Pulmonary artery endothelial cell (primary cell): Measurements from ENCODE around the gene MAFG. TPM values are rescaled to one million over a fixed set of nuclear protein-coding genes. Genes with fewer than 3 reads are reported as not detected.

Source experiments
- DNase-seq: peaks from one replicate; pipeline ENCODE4 v3.0.0-alpha.2; 2011; ENCODE audit warnings: low read depth, low spot score
- total RNA-seq: library from RNA; depleted of rRNA; stranded (reverse); fragments of >200 nt; gene quantifications from 2 replicates; pipeline ENCODE4 v1.2.3, GENCODE V29; 2014

MAFG gene
- 18.3 and 24.2 TPM in 2 replicates for total RNA-seq

DNA sequence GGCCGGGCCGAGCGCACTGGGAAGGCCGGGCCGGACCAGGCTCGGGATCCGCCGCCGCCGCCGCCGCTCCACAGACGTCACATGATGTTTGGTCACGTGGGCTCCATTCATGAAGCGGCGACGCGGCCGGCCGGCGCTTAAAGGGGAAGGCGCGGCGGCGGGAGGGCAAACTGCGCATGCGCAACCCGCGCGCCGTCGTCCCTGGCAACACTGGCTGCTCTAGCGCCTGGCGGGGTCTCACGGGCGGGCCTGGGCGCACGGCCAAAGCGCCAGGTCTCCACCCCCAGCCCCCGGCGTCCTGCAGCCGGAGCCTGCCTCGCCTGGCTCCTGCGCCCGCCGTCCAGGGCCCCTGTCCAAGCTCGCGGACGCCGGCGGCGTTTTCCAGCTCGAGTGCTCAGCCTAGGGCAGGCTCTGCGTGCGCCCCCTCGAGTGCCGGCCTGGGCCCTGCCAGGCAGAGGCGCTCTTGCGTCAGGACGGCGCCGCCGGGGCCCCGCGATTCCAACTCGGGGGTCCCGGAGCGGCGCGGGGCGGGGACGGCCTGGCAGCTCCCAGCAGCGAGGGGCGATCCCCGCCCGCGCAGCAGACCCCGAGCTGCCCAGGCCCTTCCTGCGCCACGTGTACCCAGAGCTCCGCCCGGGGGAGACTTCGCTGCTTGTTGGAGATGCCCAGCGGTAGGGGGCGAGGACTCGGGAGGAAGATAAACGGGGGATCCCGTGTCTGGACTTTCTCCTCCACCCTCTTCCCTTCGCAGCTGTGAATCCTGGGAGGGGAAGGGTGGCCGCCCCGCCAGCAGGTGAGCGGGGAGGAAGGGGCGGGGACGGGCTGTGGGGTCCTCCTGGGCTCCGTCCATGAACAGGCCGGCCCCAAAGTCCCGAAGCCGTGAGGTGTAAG is at the start of gene MAFG:
Gene MAFG (minus strand): TSS at position 83 of the 891 bp plus-strand sequence. CDS start 4,550 bp downstream, outside the sequence.
- DNase-seq, result peak; percentile 69

DNA sequence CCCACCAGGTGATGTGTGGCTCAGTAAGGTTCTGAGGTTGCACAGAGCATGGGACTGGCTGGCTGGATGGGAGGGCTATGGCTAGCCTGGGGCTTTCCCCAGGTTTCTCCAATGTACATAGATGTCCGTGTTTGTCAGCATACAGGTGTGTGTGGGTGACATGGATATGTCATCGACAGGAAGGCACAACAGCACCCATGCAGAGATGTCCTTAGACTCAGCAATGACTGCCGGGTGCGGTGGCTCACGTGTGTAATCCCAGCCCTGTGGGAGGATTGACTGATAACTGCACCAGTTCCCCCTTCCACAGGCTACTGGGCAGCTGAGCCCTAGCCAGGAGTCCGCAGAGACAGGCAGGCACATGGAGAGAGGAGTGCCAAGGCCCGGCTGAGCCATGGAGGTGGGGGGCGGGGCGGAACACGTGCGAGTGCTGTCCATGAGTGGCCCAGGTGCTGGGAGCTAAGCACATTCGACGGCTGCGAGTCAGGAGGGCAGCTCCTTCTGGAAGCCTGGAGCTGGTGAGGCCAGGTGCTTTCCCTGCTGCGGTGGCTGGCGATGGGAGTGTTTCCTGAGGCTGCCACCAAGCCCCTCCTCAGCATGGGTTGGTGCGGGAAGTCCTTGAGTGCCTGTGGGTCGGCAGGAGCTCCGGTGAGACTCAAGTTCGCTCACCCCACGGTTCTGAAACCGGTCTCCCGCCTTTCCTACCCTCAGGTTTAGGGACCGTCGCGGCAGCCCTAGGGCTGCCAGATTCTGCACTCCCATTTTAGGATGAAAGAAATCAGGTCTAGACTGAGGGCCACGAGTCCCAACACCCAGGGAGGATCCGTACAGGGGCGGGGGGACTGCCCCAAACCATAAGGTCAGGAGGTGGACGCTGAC is 49.0 kb upstream of the MAFG start:
- no peak for DNase-seq

DNA sequence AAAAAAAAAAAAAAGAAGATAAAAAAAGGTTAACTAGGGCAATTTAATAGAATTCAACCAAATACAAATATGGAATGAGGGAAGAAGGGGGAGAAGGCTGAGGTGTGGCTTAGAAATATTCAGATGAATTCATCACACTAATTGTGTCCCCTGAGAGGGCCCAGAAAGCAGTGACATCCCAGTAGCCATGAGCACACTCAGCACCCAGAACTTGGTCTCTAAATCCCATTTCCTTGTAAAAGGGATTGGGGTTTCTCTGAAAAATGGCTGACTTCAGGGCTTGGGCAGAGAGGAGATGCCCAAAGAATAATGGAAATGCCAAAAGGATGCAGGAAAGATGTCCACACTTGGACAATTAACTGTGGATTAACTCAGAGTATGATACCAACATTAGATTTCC is 45.9 kb upstream of the MAFG start:
- DNase-seq, result no peak

DNA sequence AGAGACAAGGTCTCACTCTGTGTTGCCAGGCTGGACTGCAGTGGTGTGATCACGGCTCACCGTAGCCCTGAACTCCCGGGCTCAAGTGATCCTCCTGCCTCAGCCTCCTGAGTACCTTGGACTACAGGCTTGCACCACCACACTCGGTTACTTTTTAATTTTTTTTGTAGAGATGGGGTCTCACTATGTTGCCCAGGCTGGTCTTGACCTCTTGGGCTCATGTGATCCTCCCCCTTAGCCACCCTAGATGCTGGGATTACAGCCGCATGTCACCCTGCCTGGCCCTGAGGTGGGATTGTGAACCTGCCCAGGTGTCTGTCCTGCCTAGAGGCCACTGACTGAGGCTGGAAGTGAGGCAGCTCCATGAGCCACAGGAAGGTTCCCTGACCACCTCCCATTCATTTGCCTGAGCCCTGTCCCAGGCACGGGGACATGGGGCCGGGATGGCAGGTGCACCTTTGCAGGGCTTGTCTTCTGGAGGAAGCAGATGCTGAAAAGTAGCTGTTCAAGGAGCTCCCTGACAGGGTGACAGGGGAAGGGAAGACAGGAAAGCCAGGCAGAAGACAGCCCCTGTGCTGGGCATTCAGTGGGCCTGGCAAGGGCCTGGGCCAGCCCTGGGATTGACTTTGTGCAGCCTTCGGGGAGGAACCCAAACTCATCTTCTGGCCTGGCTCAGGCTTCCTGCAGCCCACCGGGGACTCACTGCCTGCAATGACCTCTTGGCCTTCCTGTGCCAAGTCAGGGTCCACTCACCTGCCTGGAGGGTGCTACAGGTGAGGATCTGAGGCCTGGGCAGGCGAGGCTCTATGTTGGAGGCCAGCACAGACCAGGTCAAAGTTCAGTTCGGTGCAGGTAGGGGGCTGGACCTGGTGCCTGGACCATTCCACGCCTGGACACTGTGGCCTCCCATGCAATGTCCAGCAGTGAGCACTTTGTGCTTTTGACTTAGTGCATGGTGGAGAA is 41.6 kb upstream of the MAFG start:
- no peak for DNase-seq

DNA sequence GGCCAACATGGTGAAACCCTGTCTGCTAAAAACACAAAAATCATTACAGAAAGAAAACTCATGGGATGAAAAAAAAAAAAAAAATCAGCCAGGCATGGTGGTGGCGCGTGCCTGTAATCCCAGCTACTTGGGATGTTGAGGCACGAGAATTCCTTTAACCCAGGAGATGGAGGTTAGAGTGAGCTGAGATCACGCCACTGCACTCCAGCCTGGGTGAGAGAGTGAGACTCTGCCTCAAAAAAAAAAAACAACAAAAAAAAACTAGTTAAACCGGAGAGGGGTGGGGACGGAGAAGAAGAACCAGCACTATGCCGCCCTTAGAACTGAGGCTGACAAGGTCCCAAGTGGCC is 40.8 kb upstream of the MAFG start:
- no peak for DNase-seq

DNA sequence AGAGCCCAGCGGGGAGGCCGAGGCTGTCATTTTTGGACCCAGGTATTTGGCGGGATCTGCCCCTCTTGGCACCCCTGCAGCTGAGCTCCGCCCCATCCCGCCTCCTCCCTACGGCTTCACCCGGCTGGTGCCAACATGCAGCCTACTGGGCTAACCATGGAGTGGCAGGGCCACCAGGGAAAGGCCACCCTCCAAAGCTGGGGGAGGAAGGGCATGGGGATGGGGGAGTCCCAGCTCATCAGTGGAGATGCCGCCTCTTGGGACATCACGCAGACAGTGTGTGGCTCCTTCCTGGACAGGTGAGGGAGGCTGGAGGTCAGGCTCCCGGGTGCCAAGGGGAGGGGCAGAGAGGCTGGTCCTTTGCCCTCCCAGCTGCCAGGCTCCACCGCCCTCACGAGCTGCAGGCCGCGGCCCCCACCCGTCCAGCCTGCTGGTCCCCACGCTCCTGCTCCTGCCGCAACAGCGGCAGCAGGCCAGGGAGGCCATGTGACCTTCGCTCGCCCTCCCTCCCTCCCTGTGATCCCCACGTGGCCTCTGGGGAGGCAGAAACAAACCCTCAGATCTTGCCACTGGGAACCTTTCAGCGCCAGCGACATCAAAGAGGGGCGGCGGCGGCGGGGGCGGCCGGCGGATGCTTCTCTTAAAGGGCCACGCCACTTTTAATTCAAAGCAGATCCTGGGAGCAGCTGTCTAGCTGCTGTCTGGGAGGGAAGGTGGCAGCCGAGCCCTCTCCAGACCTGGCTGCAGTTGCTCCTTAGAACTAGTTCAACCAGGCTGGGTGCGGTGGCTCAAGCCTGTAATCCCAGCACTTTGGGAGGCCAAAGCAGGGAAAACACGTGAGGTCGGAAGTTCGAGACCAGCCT is 40.2 kb upstream of the MAFG start:
- no peak for DNase-seq

DNA sequence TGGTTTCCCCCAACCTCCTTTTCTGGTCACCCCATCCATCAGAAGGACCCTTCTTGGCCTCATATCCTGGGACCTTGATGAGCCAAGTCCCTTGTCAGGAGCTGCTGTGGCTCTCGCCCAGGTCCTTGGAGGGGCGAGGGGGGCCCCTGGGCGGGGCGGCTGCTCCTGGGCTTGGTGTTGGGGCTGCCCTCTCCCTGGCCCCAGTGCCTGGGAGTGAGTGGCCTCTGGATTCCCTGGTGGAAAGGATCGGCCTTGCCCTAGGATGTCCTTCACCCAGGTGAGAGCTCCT is 39.7 kb upstream of the MAFG start:
- DNase-seq, result no peak

DNA sequence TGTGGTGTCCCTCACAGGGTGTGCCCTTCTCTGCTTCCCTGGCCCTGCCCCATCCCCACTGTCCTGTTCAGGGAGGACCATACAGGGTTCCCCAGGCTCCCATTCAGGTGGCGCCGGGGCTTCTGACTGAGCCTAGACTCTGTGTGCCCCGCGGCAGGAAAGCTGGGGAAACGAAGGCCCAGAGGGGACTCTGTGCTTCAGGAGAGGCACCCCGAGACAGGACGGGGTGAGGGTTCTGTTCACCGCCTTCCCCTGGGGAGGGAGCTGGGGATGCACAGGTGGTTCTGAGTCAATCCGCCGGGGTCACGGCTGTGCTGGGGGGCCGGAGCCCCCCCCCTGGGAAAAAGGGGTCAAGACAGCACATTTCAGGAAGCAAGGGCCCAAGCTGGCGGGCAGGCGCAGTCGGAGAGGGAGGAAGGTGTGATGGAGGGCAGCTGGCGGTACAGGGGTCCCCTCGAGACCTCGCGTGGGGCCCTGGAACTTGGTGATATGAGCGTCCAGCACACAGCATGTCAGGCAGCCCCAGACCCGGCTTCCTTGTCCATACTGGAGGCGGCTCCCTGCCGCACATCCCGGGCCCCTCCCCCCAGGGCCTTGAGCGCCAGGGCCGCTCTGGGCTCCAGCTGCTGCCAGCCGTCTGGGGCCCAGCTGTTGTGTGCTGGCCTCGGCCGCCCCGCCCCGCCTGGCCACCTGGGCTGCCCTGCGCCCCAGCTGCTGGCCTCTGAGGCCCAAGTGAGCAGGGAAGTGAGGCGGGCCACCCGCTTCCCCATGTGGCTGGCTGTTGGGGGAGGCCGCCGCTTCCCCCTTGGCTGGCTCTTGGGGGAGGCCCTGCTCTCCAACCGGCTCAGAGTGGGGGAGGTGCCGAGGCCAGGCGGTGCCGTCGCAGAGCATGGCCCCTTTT is 39.1 kb upstream of the MAFG start:
- DNase-seq, result no peak

DNA sequence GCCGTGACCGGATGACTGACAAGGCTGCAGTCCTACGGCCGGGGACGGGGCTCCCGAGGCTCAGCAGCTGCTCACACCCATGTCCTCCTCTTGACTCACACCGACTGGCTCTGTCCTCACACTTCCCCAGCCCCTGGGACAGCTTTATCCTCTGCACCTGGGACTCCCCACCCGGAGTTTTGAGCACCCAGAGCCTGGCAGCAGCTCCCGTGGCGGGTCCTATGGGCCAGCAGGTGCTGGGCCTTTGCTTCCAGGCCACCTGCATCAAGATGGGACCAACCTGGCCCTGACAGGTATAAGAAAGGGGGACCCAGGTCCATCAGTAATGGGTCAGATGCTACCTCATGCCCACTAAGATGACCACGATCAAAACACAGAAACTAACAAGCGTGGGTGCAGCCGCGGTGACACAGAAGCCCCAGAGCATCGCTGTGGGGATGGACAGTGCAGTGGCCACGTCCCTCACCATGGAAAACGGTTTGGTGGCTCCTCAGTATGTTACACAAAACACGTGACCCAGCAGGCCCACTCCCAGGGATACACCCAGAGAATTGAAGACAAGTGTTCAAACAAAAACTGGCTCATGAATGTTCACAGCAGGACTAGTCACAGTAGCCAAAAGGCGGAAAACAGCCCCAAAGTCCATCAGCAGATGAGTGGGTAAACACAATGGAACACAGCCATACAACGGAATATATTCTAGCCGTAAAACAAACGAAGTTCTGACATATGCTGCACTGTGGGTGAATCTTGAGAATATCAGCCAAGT is 36.7 kb upstream of the MAFG start:
- no peak for DNase-seq

DNA sequence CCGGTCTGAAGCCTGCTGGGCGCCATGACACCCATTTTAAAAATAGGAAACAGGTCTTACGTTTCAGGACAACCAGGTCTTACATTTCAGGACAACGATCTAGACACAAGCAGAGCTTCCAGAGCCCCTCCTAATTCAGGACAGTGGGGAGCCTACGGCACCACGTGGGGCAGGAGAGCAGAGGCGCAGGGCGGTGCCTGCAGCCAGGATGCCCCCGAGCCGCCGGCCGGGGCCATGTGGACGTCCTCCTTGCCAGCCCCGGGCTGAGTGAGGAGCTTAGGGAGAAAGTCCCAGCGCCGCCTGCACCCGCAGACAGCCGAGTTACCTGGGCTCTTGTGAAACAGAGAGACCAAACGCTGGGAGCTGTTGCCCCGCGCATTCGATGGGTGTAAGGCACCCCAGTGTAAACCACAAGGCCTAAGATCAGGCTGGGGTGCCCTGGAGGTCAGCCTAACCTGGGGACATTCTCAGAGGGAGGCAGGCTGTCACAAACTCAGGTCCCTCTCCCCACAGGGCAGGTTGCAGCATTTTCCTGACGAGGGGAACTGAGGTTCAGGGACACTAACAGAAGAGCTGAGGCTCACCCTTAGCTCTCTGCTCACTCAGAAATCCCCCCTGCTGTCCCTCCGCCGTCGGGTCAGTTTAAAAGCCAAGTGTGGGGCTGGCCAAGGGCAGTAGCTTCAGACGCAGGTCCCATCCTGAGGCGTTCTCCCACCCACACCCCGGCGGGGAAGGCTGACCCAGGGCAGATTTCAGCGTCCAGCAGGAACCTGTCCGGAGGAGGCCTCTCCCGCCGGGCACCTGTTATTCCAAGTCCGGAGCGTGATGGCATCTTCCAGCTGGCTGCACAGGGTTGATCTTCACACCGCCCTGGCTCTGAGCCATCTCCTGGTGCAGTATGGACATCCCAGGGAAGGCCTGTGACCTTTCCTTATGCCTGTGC is 35.2 kb upstream of the MAFG start:
- no peak for DNase-seq

DNA sequence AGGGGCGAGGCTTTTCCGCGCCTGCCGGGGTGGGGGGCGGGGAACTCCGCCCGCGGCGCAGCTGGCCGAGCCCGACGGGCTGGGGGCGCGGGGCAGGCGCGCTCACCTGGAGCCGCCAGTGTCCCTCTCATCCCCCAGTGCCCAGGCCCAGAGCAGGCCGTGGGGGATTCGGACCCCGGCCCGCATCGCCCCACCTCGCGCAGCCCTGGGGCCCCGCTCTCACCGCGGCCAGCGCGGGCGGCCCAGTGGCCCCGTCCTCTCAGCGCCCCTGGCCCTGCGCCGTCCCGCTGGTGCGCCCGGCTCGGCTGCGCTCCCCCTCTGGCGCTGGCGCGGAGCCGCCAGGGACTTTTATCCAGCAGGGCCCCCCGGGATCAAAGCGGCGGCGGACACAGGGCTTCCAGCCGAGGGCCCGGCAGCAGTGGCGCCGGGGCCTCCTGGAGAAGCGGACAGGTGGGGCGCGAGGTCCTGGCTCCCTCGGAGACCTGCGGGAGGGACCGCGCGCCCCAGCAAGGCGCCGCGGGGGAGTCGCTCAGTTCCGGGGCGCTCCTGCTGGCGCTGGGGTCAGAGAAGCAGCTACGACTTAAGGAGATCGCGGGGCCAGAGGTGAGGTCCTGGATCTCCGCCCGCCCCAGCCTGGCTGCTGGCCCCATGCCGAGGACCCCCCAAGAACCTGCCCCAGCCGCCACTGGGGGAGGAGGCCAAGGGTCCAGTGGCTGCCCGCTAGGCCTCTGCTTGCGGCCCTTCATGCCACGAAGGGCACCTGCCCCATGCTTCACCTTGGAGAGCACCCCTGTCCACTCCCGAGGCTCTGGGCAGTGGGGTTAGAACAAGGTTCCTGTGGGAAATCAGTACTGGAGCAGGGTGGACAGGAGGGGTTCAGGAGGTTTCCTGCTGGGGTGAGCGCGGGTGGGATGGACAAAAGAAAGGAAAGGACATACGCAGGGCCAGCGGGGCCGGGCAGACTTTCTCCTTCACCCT is 34.3 kb upstream of the MAFG start:
- no peak for DNase-seq

DNA sequence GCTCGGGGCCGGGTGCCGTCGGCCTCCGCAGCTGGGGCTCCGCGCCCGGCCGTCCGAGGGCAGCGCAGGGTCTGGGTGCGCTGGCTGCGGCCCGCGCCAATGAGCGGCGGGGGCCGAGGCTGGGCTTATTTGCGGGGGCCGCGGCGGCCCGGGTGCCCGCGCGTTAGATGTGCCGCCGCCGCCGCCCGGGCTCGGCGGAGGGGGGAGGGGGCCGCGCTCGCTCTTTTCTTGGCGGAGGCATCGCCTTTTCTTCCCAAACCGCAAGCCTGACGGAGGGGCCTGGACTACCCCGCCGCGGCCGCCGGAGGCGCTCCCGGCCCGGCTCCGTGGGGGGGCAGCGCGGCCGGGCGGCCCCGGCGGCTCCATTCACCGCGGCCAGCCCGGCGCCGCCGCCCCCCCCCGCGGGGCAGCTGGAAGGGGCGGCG is 33.6 kb upstream of the MAFG start, which contains the start of gene NOTUM:
Gene NOTUM (minus strand): TSS at position 101 of the 425 bp plus-strand sequence. CDS start 278 bp downstream, outside the sequence.
- DNase-seq, result no peak

DNA sequence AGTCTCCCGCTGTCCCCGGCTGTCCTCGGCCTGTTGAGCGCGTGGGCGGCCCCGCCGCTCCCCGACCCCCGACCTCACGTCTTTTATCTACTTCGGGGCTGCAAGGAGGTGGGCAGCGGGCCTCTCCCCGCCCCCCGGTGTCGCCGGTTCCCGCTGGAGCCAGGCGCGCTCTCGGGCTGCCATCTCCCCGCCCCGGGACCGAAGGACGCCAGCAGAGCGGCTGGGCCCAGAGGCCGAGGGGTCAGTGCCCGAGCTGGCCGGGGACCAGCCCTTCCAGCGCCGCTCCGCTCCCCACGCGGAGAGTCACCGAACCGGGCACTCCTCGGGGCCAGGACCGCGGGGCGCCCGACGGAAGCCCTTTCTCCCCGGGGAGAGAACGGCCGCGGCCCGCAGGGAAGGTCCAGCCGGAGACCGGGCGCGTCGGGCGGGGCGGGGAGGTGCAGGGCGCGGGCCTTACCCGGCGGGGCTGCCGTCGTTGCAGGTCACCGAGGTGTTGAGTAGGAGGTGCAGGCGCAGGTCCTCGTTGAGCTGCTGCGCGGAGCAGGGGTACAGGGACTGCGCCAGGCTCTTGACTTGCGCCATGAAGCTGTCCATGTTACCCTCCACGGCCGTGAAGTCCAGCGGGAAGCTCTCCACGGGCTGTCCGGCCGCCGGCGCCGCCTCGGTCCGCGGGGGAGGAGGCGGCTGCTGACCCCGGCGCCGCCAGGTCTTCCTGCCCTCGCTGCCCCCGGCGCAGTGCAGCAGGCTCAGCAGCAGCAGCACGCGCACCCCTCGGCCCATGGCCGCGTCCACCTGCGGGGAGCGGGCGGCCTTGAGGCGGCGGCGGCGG is 32.8 kb upstream of the MAFG start:
- no peak for DNase-seq

DNA sequence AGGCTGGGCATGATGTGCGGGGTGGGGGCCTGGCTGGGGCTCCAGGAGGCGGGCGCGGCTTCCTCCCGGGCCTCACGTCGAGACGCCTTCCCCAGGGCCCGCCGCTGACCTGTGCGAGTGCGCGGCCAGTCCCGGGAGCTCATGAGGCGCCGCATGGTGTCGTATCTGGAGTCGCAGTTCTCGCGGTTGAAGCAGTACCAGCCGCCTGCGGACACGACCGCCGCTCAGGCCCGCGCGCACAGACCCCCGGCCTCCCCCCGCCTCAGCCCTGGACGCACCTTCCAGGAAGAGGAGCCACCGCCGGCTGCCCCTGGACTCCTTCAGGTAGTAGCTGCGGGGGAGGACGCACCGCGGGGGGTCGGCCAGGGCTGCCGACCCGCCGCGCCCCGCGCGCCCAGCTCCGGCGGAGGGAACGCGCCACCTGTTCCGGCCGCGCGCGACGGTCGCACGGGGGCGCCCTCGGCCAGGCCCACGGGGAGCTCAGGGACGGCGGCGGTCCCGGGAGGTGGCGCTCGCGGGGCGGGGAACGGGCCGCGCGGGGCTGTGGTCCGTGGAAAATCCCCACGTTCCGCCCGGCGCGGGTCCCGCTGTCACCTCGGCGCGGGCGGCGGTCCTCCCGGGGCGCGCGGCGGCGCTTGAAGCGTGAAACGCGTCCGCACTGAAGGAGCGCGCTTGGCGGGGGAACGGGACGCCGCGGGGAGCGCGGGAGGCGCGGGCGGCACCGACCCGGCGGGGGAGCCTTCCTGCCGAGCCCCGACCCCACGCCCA is 32.0 kb upstream of the MAFG start:
- no peak for DNase-seq
